Measurements from ENCODE around the gene TGM5.
"Not testable (repeated sequence)": the region's sequence is repeated elsewhere in the genome, so short reads cannot be mapped to it uniquely, and the experiment has no call there.

TGM5 gene
- 0 to 0.63 (median 0) reads per million in 9 experiments for total RNA-seq

GRCh38 chr15:43266834-43267233, at the start of gene TGM5:
TSS of gene TGM5 (minus strand) at chr15:43266928. CDS start at chr15:43266849, 79 bp downstream.
- ATAC-seq (replicated peaks), result no peak
- Mint-ChIP-seq H3K9me3 (no peaks in the 10 kb centered on the region), H3K27me3 (peaks cover 40 to 47% of the 10 kb centered on the region in 2 donors), H3K27ac (peak within 1 kb of the TSS in 1 of 2 donors; percentile 11), H3K4me3 (no peak within 1 kb of the TSS), H3K4me1 (ENCODE audit: low read depth in 2 of 2) (peaks cover 0 to 4% of the 10 kb centered on the region in 2 donors), H3K36me3 (ENCODE audit: insufficient read depth) (no peaks in the 10 kb centered on the region)
- no peak for DNase-seq

DNA sequence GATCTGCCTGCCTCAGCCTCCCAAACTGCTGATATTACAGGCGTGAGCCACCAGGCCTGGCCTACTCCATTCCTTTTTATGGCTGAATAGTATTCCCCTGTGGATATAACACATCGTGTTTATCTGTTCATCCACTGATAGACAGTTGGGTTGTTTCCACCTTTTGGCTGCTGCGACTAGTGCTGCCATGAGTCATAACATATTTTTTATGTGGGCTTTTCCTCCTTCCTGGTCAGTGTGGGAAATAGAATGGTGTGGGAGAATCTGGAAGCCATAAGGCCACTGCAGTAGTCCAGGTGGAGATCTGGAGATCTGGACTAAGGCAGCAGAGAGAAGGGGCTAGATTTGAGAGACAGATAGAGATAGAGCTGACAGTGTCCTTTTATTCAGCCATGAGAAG, 47.4 kb upstream of the TGM5 start:
- no peaks in the 10 kb centered on the region for H3K36me3 Mint-ChIP-seq (ENCODE audit: insufficient read depth)
- no peaks in the 10 kb centered on the region for H3K9me3 Mint-ChIP-seq
- H3K4me3 Mint-ChIP-seq, result no peak overlapping the region
- ATAC-seq (replicated peaks) (no peak), DNase-seq (no peak)
- H3K27ac Mint-ChIP-seq, result no peak overlapping the region
- no peaks in the 10 kb centered on the region for H3K4me1 Mint-ChIP-seq (ENCODE audit: low read depth in 2 of 2)
- peaks cover 61 to 73% of the 10 kb centered on the region in 2 donors for H3K27me3 Mint-ChIP-seq

DNA sequence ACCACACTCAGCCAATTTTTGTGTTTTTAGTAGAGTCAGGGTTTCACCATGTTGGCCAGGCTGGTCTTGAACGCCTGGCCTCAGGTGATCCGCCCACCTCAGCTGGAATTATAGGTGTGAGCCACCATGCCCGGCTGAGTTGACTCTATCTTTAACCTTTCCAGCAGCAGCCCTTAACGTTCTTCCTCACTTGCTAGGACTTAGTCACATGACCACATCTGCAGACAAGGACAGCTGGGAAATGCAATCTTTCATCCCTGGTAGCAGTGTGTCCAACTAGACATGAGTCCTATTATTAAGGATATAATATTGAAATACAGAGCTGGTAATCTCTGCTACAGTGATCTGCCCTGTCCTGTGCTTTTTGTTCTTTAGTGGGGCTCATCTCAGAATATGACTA, 45.6 kb upstream of the TGM5 start:
- H3K9me3 Mint-ChIP-seq, result no peaks in the 10 kb centered on the region
- H3K27ac Mint-ChIP-seq, result no peak overlapping the region
- H3K4me1 Mint-ChIP-seq (ENCODE audit: low read depth in 2 of 2), result no peaks in the 10 kb centered on the region
- no peak overlapping the region for H3K4me3 Mint-ChIP-seq
- ATAC-seq (replicated peaks), result no peak
- no peaks in the 10 kb centered on the region for H3K36me3 Mint-ChIP-seq (ENCODE audit: insufficient read depth)
- peaks cover 66 to 73% of the 10 kb centered on the region in 2 donors for H3K27me3 Mint-ChIP-seq
- DNase-seq, result no peak

GRCh38 chr15:43302205-43302817, 35.6 kb upstream of the TGM5 start, which contains the start of gene TGM7:
TSS of gene TGM7 (minus strand) at chr15:43302255.
- no peaks in the 10 kb centered on the region for H3K4me1 Mint-ChIP-seq (ENCODE audit: low read depth in 2 of 2)
- no peaks in the 10 kb centered on the region for H3K9me3 Mint-ChIP-seq
- no peak for DNase-seq
- no peak for ATAC-seq (replicated peaks)
- no peak within 1 kb of the TSS for H3K27ac Mint-ChIP-seq
- H3K27me3 Mint-ChIP-seq, result peaks cover 51 to 56% of the 10 kb centered on the region in 2 donors
- H3K36me3 Mint-ChIP-seq (ENCODE audit: insufficient read depth), result no peaks in the 10 kb centered on the region
- H3K4me3 Mint-ChIP-seq, result no peak within 1 kb of the TSS

DNA sequence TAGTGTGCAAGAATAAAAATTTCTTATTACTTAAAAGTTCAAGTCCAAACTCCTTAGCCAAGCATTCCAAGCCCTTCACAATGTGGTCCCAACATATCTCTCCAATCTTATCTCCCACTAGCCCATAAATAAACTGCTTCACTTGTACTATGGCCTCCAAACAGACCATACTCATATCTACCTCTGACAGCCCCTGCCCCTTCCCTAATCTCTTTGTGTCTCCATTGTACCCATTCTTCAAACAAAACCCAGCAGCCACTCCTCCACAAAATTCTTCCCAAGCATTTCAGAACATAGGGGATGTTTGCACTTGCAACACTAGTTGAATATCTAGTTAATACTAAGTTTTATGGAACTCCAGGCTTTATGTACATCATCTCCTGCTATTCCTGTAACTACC, 33.2 kb upstream of the TGM5 start:
- peak overlapping the region in 1 of 2 donors; percentile 7 for H3K27ac Mint-ChIP-seq
- DNase-seq, result no peak
- no peak for ATAC-seq (replicated peaks)
- peaks cover 2% of the 10 kb centered on the region for H3K36me3 Mint-ChIP-seq (ENCODE audit: insufficient read depth)
- peaks cover 53 to 61% of the 10 kb centered on the region in 2 donors for H3K27me3 Mint-ChIP-seq
- H3K9me3 Mint-ChIP-seq, result no peaks in the 10 kb centered on the region
- no peak overlapping the region for H3K4me3 Mint-ChIP-seq
- H3K4me1 Mint-ChIP-seq (ENCODE audit: low read depth in 2 of 2), result no peaks in the 10 kb centered on the region

GRCh38 chr15:43299411-43299810, 32.7 kb upstream of the TGM5 start:
- ATAC-seq (replicated peaks), result no peak
- peaks cover 2% of the 10 kb centered on the region for H3K36me3 Mint-ChIP-seq (ENCODE audit: insufficient read depth)
- H3K27ac Mint-ChIP-seq, result no peak overlapping the region
- H3K4me1 Mint-ChIP-seq (ENCODE audit: low read depth in 2 of 2), result no peaks in the 10 kb centered on the region
- peaks cover 56 to 66% of the 10 kb centered on the region in 2 donors for H3K27me3 Mint-ChIP-seq
- DNase-seq, result no peak
- H3K9me3 Mint-ChIP-seq, result no peaks in the 10 kb centered on the region
- H3K4me3 Mint-ChIP-seq, result no peak overlapping the region

DNA sequence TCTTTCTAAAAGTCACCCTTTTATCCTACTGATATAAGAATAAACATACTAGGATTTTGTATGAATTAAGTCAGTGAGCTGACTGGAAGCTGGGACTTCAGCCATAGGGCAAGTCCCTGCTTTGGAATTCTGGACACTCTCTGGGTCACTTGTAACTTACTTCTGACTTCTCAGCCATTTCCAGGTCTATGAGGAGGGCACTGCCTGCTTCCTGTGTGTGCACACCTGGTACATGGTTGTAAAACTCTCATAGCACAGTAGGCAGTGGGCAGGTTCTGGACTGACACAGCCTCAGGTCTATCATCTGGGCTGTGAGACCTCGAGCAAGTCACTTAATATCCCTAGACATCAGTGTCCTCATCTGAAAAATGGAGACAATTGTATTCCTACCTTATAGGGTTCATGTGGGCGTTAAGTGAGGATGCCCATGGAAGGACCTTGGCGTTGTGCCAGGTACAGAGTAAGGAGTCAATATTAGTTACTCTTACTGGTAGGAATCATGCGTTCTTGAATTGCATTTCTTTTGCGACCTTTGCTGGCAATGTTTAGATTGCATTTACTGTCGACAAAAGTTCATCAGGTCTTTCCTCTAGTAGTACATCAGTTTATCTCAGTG, 27.5 kb upstream of the TGM5 start:
- Mint-ChIP-seq H3K4me1 (ENCODE audit: low read depth in 2 of 2) (peaks cover 0 to 3% of the 10 kb centered on the region in 2 donors), H3K36me3 (ENCODE audit: insufficient read depth) (peaks cover 2% of the 10 kb centered on the region), H3K9me3 (no peaks in the 10 kb centered on the region), H3K27ac (no peak overlapping the region), H3K4me3 (no peak overlapping the region), H3K27me3 (peaks cover 65 to 82% of the 10 kb centered on the region in 2 donors)
- DNase-seq (no peak), ATAC-seq (replicated peaks) (no peak)

DNA sequence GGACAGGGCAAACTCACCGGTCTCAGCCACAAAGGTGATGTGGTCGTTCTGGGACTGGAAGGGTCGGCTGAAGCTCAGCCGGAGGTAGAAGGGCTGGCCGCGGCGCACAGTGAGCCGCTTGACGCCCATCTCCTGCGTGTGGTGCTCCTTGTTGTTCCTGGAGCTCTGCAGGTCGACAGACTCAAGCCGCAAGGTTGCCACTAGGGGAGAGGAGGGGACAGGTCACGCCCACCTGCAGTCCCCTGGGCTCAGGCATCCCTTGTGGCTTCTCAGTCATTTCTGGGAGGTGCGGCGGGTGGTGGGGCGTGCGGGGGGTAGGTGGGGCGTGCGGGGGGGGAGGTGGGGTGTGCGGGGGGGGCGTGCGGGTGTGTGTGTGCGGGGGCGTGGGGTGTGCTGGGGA, 26.7 kb upstream of the TGM5 start:
- peak in 1 of 3 experiments; percentile 15 for DNase-seq

DNA sequence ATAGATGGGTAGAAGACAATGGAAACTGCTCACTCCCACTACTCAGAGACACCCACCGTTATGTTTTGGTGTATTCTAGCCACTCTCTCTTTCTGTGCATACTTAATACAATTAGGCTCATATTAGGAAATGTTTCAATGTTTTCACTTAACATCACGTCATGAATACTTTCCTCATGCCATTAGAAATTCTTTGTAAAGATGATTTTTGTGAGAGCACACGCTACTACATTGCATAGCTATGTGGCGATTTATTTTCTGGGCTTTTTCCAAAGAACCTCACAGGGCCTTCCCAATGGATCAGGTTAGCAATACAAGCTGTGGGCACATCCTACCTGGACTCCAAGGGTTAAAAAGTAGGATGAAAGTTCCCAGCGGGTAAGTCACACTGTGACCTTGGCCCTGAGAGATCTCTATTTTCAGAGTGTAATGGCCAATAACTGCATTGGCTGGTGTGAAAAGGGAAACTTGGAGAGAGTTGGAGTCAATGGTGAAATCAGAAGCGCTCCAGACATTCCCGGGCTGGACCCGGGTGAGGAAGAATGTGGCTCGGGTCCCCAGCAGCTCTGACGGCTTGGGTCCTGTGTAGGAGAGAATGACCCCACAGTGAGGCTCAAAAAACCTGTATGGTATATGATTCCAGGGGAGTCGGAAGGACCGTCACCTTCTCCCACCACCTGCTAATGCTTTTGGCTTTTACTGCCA, 25.8 kb upstream of the TGM5 start:
- Mint-ChIP-seq H3K27ac (no peak overlapping the region), H3K27me3 (peaks cover 59 to 78% of the 10 kb centered on the region in 2 donors), H3K4me1 (ENCODE audit: low read depth in 2 of 2) (peaks cover 0 to 3% of the 10 kb centered on the region in 2 donors), H3K4me3 (no peak overlapping the region), H3K36me3 (ENCODE audit: insufficient read depth) (peaks cover 2% of the 10 kb centered on the region), H3K9me3 (no peaks in the 10 kb centered on the region)
- DNase-seq (no peak), ATAC-seq (replicated peaks) (no peak)

More for the DNA sequence above, 26.7 kb upstream of the TGM5 start:
- H3K4me1 Mint-ChIP-seq (ENCODE audit: low read depth in 2 of 2), result peaks cover 0 to 3% of the 10 kb centered on the region in 2 donors
- no peak overlapping the region for H3K27ac Mint-ChIP-seq
- peaks cover 2% of the 10 kb centered on the region for H3K36me3 Mint-ChIP-seq (ENCODE audit: insufficient read depth)
- H3K4me3 Mint-ChIP-seq, result peak overlapping the region in 1 of 2 donors; percentile 27
- no peaks in the 10 kb centered on the region for H3K9me3 Mint-ChIP-seq
- peak; percentile 58 for ATAC-seq (replicated peaks)
- peaks cover 59 to 78% of the 10 kb centered on the region in 2 donors for H3K27me3 Mint-ChIP-seq

DNA sequence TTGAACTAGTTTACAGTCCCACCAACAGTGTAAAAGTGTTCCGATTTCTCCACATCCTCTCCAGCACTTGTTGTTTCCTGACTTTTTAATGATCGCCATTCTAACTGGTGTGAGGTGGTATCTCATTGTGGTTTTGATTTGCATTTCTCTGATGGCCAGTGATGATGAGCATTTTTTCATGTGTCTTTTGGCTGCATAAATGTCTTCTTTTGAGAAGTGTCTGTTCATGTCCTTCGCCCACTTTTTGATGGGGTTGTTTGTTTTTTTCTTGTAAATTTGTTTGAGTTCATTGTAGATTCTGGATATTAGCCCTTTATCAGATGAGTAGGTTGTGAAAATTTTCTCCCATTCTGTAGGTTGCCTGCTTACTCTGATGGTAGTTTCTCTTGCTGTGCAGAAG, 22.9 kb upstream of the TGM5 start:
- ATAC-seq (replicated peaks); H3K9me3 Mint-ChIP-seq; H3K27ac Mint-ChIP-seq; H3K4me3 Mint-ChIP-seq; H3K4me1 Mint-ChIP-seq (ENCODE audit: low read depth in 2 of 2); DNase-seq; H3K36me3 Mint-ChIP-seq (ENCODE audit: insufficient read depth): not testable (repeated sequence)
- H3K27me3 Mint-ChIP-seq, result peaks cover 46 to 78% of the 10 kb centered on the region in 2 donors

DNA sequence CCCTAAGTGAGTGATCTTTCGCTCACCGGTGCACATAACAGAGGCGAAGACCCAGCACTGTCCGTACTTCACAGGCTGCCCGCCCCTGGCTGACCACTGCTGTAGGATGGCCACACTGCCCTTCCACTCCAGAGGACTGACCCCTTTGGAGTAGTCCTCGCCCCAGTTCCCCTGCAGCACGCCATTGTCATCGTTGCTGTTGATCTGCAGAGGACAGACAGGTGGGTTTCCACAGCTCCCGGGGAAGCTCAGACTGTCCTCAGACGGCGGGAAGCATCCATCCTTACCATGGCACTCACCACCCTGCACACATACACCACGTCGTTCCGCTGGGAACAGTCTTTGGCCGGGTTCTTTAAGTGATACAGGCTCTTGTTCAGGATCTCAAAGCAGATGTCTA, 20.5 kb upstream of the TGM5 start:
- Mint-ChIP-seq H3K36me3 (ENCODE audit: insufficient read depth) (no peaks in the 10 kb centered on the region), H3K27me3 (peaks cover 36 to 57% of the 10 kb centered on the region in 2 donors), H3K27ac (no peak overlapping the region), H3K4me1 (ENCODE audit: low read depth in 2 of 2) (peaks cover 4 to 5% of the 10 kb centered on the region in 2 donors), H3K9me3 (no peaks in the 10 kb centered on the region), H3K4me3 (no peak overlapping the region)
- ATAC-seq (replicated peaks), result no peak
- DNase-seq, result no peak

DNA sequence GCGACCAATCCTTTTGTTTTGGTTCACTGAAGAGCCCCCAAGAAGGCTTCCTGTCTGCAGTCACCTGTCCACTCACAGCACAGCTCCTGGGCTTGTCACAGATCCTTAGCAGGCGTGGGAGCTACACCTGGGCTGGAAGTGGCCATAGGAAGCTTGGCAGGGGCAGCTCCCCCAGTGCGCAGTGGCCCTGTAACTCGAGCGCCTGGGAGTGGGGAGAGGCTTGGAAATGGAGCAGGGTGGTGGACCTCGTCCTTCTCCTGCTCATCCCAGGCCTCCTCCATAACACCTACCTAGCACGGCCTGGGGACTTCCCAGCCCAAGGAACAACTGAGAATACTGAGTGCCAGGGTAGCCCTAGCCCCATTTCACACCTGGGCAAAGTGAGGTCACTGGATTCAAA, 19.3 kb upstream of the TGM5 start:
- no peak overlapping the region for H3K27ac Mint-ChIP-seq
- no peaks in the 10 kb centered on the region for H3K9me3 Mint-ChIP-seq
- H3K4me3 Mint-ChIP-seq, result no peak overlapping the region

GRCh38 chr15:43285609-43286037, 18.9 kb upstream of the TGM5 start:
- Mint-ChIP-seq H3K27ac (no peak overlapping the region), H3K4me3 (no peak overlapping the region), H3K4me1 (ENCODE audit: low read depth in 2 of 2) (peaks cover 4 to 5% of the 10 kb centered on the region in 2 donors), H3K9me3 (no peaks in the 10 kb centered on the region), H3K36me3 (ENCODE audit: insufficient read depth) (no peaks in the 10 kb centered on the region), H3K27me3 (peaks cover 25 to 50% of the 10 kb centered on the region in 2 donors)
- ATAC-seq (replicated peaks), result peak; percentile 65
- DNase-seq, result peak; percentile 54 to 73 (median 59)

More for the DNA sequence above, 19.3 kb upstream of the TGM5 start:
- Mint-ChIP-seq H3K27me3 (peaks cover 29 to 55% of the 10 kb centered on the region in 2 donors), H3K4me1 (ENCODE audit: low read depth in 2 of 2) (peaks cover 4 to 5% of the 10 kb centered on the region in 2 donors), H3K36me3 (ENCODE audit: insufficient read depth) (no peaks in the 10 kb centered on the region)
- DNase-seq (no peak), ATAC-seq (replicated peaks) (no peak)
